Thoracic aorta (tissue), 2 donors: ENCODE data around the gene CACNA1B. TPM values are rescaled to one million over a fixed set of nuclear protein-coding genes. Genes with fewer than 3 reads are reported as not detected.

Source experiments
- ATAC-seq: fragments of 150-250 bp; one replicate; pipeline ENCODE4 v1.8.0; 2017; ENCODE audit warnings: low read depth; ENCODE audit not compliant: insufficient number of reproducible peaks, low FRiP score
- DNase-seq: peaks from one replicate; pipeline ENCODE4 v3.0.0-alpha.2; 2020; ENCODE audit warnings: low spot score
- H3K27ac ChIP-seq, 2 donors: fragments of 200-600 bp; sonication (generic); 1 replicate in 1 of 2; 2 replicates in 1 of 2; pipeline ENCODE4 v1.5.1; 2016; ENCODE audit warnings: mild to moderate bottlenecking in 2 of 2, moderate library complexity in 2 of 2
- H3K27me3 ChIP-seq: fragments of 200-600 bp; sonication (generic); replicated peaks from 2 replicates; pipeline ENCODE4 v1.6.0; 2016; ENCODE audit warnings: mild to moderate bottlenecking; ENCODE audit not compliant: insufficient read depth
- H3K36me3 ChIP-seq: fragments of 200-600 bp; sonication (generic); one replicate; pipeline ENCODE4 v1.5.1; 2016
- H3K4me1 ChIP-seq, 2 donors: fragments of 200-600 bp; sonication (generic); 1 replicate in 1 of 2; 2 replicates in 1 of 2; pipeline versions ENCODE4 v1.5.1 to v1.6.0; 2016; ENCODE audit warnings: low read depth in 2 of 2, mild to moderate bottlenecking in 1 of 2; ENCODE audit not compliant: control insufficient read depth in 1 of 2
- H3K4me3 ChIP-seq: fragments of 200-600 bp; sonication (generic); 2 replicates; pipeline ENCODE4 v1.5.1; 2016; ENCODE audit warnings: mild to moderate bottlenecking
- H3K9me3 ChIP-seq: fragments of 200-600 bp; sonication (generic); 2 replicates; pipeline ENCODE4 v1.5.1; 2016
- CTCF ChIP-seq: fragments of 200-600 bp; sonication (generic); IDR thresholded peaks from one replicate; pipeline ENCODE4 v1.5.1; 2019; ENCODE audit warnings: antibody characterized with exemption
- total RNA-seq, 2 donors: library from RNA; depleted of rRNA; stranded (reverse); fragments of >200 nt; gene quantifications; one replicate each; pipeline versions ENCODE4 v1.1.0 to v1.2.3, GENCODE V29; 2016

The CACNA1B gene
- total RNA-seq, 2 donors from 2014 or later, result 0.07 to 0.14 TPM

- no peak for DNase-seq
- Histone ChIP-seq H3K4me3 (no peak overlapping the region), H3K27ac (no peak overlapping the region), H3K36me3 (no peaks in the 10 kb centered on the region), H3K27me3 (no peaks in the 10 kb centered on the region), H3K9me3 (no peaks in the 10 kb centered on the region), H3K4me1 (no peaks in the 10 kb centered on the region)
- TF ChIP-seq CTCF, result no peak
- no peak for ATAC-seq
These were observed 146.0 kb downstream of the CACNA1B start for GRCh38 chr9:138023394-138024124.

GRCh38 chr9:138024131-138024530 is 146.5 kb downstream of the CACNA1B start:
- no peak overlapping the region for H3K4me3 ChIP-seq
- no peaks in the 10 kb centered on the region for H3K36me3 ChIP-seq
- no peaks in the 10 kb centered on the region for H3K4me1 ChIP-seq
- H3K9me3 ChIP-seq, result no peaks in the 10 kb centered on the region
- ATAC-seq, result no peak
- no peaks in the 10 kb centered on the region for H3K27me3 ChIP-seq
- no peak for DNase-seq
- no peak overlapping the region for H3K27ac ChIP-seq
- no peak for TF ChIP-seq CTCF

- ATAC-seq, result no peak
- no peaks in the 10 kb centered on the region for H3K27me3 ChIP-seq
- H3K4me3 ChIP-seq, result no peak overlapping the region
- DNase-seq, result no peak
- no peaks in the 10 kb centered on the region for H3K9me3 ChIP-seq
- H3K4me1 ChIP-seq, result no peaks in the 10 kb centered on the region
- H3K36me3 ChIP-seq, result no peaks in the 10 kb centered on the region
- H3K27ac ChIP-seq, result no peak overlapping the region
- no peak for TF ChIP-seq CTCF
These were observed 147.3 kb downstream of the CACNA1B start for GRCh38 chr9:138024831-138025291.

GRCh38 chr9:138025417-138025816 is 147.8 kb downstream of the CACNA1B start:
- DNase-seq (no peak), ATAC-seq (no peak)
- no peaks in the 10 kb centered on the region for H3K4me1 ChIP-seq
- no peaks in the 10 kb centered on the region for H3K36me3 ChIP-seq
- no peaks in the 10 kb centered on the region for H3K9me3 ChIP-seq
- TF ChIP-seq CTCF, result no peak
- no peaks in the 10 kb centered on the region for H3K27me3 ChIP-seq
- H3K4me3 ChIP-seq, result no peak overlapping the region
- no peak overlapping the region for H3K27ac ChIP-seq

GRCh38 chr9:138025908-138026307 is 148.3 kb downstream of the CACNA1B start:
- H3K27ac ChIP-seq, result no peak overlapping the region
- H3K27me3 ChIP-seq, result no peaks in the 10 kb centered on the region
- ATAC-seq, result no peak
- H3K36me3 ChIP-seq, result no peaks in the 10 kb centered on the region
- no peak for TF ChIP-seq CTCF
- H3K9me3 ChIP-seq, result no peaks in the 10 kb centered on the region
- H3K4me3 ChIP-seq, result no peak overlapping the region
- no peaks in the 10 kb centered on the region for H3K4me1 ChIP-seq
- DNase-seq, result no peak
